GM12878 (cell line): ENCODE measurements around the gene EVC. TPM values are rescaled to one million over a fixed set of nuclear protein-coding genes. Genes with fewer than 3 reads are reported as not detected.

Source experiments
- ATAC-seq: fragments of 200-7000 bp; cut with Tn5 transposase; 3 replicates; pipeline ENCODE4 v1.9.1; 2020; ENCODE audit warnings: mild to moderate bottlenecking, moderate library complexity
- BruUV-seq: library from RNA; stranded (reverse); fragments of 400-500 nt; replicated peaks from 2 replicates; lab custom pipeline; 2021; lab: Mats Ljungman, UMichigan
- CTCF ChIA-PET: fragments of 300-600 bp; sonication (Branson Sonifier 250); formaldehyde crosslinking; extraction: SDS; loops from one replicate; lab custom pipeline; 2021; ENCODE audit warnings: inconsistent platforms; lab: Yijun Ruan, JAX
- POLR2A ChIA-PET: fragments of 350-600 bp; formaldehyde crosslinking; extraction: SDS; loops from one replicate; lab custom pipeline; 2021; ENCODE audit warnings: inconsistent platforms; lab: Charles Lee
- RAD21 ChIA-PET: fragments of 300-600 bp; sonication (Branson Sonifier 250); formaldehyde crosslinking; loops from one replicate; lab custom pipeline; 2023; ENCODE audit warnings: antibody characterized with exemption; ENCODE audit not compliant: unreplicated experiment; lab: Charles Lee
- SMC1A ChIA-PET: fragments of 300-600 bp; sonication (Branson Sonifier 250); formaldehyde crosslinking; loops from one replicate; lab custom pipeline; 2023; ENCODE audit not compliant: unreplicated experiment, uncharacterized antibody; lab: Charles Lee
- DNase-seq: peaks from one replicate; pipeline ENCODE4 v3.0.0-alpha.2; 2011; ENCODE audit warnings: low read depth, low spot score
- FAIRE-seq: peaks from 3 replicates; lab custom pipeline; 2011; peaks lifted over from hg19 to GRCh38; lab: Jason Lieb, UNC
- H2AFZ ChIP-seq: 2 replicates; pipeline ENCODE4 v1.6.0; 2011; ENCODE audit warnings: low read depth, low read length, control low read depth; ENCODE audit not compliant: control insufficient read depth
- H3K27ac ChIP-seq: 2 replicates; pipeline ENCODE4 v1.5.1; 2011; ENCODE audit warnings: control low read depth; ENCODE audit not compliant: control insufficient read depth, insufficient read depth
- H3K27me3 ChIP-seq, 2 experiments: replicated peaks in 1 of 2; 2 replicates each; pipeline versions ENCODE4 v1.6.0 to v1.6.1; 2011; ENCODE audit warnings: low read length in 1 of 2; ENCODE audit not compliant: control insufficient read depth in 2 of 2, insufficient read depth in 2 of 2
- H3K36me3 ChIP-seq, 2 experiments: 2 replicates each; pipeline ENCODE4 v1.5.1; 2011; ENCODE audit warnings: low read length in 1 of 2; ENCODE audit not compliant: control insufficient read depth in 2 of 2, insufficient read depth in 2 of 2
- H3K4me1 ChIP-seq: 2 replicates; pipeline ENCODE4 v1.6.1; 2011; ENCODE audit warnings: mild to moderate bottlenecking, low read length, moderate library complexity, mixed read lengths; ENCODE audit not compliant: control insufficient read depth, insufficient read depth
- H3K4me2 ChIP-seq: 2 replicates; pipeline ENCODE4 v1.6.0; 2011; ENCODE audit warnings: control low read depth; ENCODE audit not compliant: control insufficient read depth, insufficient read depth
- H3K4me3 ChIP-seq: fragments of 200-600 bp; sonication (generic); 2 replicates; pipeline ENCODE4 v1.5.1; 2016
- H3K79me2 ChIP-seq: 2 replicates; pipeline ENCODE4 v1.6.0; 2011; ENCODE audit warnings: low read length; ENCODE audit not compliant: control insufficient read depth, insufficient read depth
- H3K9ac ChIP-seq: 2 replicates; pipeline ENCODE4 v1.8.0; 2011; ENCODE audit warnings: low read length, control low read depth, mixed read lengths; ENCODE audit not compliant: control insufficient read depth, insufficient read depth
- H3K9me3 ChIP-seq: replicated peaks from 3 replicates; pipeline ENCODE4 v1.5.1; 2011; ENCODE audit warnings: mild to moderate bottlenecking, low read length; ENCODE audit not compliant: control insufficient read depth, insufficient read depth
- H4K20me1 ChIP-seq: 2 replicates; pipeline ENCODE4 v1.6.0; 2011; ENCODE audit not compliant: control insufficient read depth, insufficient read depth
- CHD2 ChIP-seq: IDR thresholded peaks from 2 replicates; pipeline ENCODE4 v1.6.1; 2011; ENCODE audit warnings: low read depth, low read length, improper control_type of control experiment, borderline replicate concordance
- E2F4 ChIP-seq: IDR thresholded peaks from 2 replicates; pipeline ENCODE4 v1.6.1; 2012; ENCODE audit warnings: low read depth, low read length, improper control_type of control experiment
- E2F8 ChIP-seq: fragments of 450-650 bp; IDR thresholded peaks from 2 replicates; pipeline ENCODE4 v1.6.1; 2018; ENCODE audit warnings: mild to moderate bottlenecking, low read depth, moderate library complexity; ENCODE audit not compliant: partially characterized antibody
- HCFC1 ChIP-seq: fragments of 150-350 bp; IDR thresholded peaks from 2 replicates; pipeline ENCODE4 v1.6.1; 2014; ENCODE audit warnings: low read length
- NFYA ChIP-seq: IDR thresholded peaks from 2 replicates; pipeline ENCODE4 v1.6.1; 2011; ENCODE audit warnings: low read depth, mild to moderate bottlenecking, low read length, improper control_type of control experiment, borderline replicate concordance
- NFYB ChIP-seq: IDR thresholded peaks from 2 replicates; pipeline ENCODE4 v1.6.1; 2011; ENCODE audit warnings: low read depth, mild to moderate bottlenecking, low read length, improper control_type of control experiment, moderate library complexity; ENCODE audit not compliant: insufficient read depth
- NRF1 ChIP-seq: conservative IDR thresholded peaks from 2 replicates; pipeline ENCODE4 v1.6.1; 2011; ENCODE audit warnings: mild to moderate bottlenecking, low read depth, low read length, improper control_type of control experiment
- POLR2AphosphoS5 ChIP-seq: IDR thresholded peaks from 2 replicates; pipeline ENCODE4 v1.6.1; 2011; ENCODE audit warnings: mild to moderate bottlenecking, low read length, inconsistent platforms
- RAD21 ChIP-seq: IDR thresholded peaks from 2 replicates; pipeline ENCODE4 v1.6.1; 2011; ENCODE audit warnings: mild to moderate bottlenecking, low read depth, low read length, moderate library complexity; ENCODE audit not compliant: insufficient read depth
- SMAD5 ChIP-seq: IDR thresholded peaks from 2 replicates; pipeline ENCODE4 v1.6.1; 2016; ENCODE audit warnings: antibody characterized with exemption, low read depth
- SP1 ChIP-seq: IDR thresholded peaks from one replicate; pipeline ENCODE4 v1.6.1; 2011; ENCODE audit warnings: low read depth, low read length
- SPI1 ChIP-seq: IDR thresholded peaks from 2 replicates; pipeline ENCODE4 v1.6.1; 2011; ENCODE audit warnings: low read depth, mild to moderate bottlenecking, low read length, moderate library complexity, borderline replicate concordance; ENCODE audit not compliant: insufficient read depth
- STAT3 ChIP-seq: IDR thresholded peaks from 2 replicates; pipeline ENCODE4 v1.6.1; 2011; ENCODE audit warnings: low read depth, low read length, improper control_type of control experiment
- TAF1 ChIP-seq: IDR thresholded peaks from 2 replicates; pipeline ENCODE4 v1.6.1; 2011; ENCODE audit warnings: mild to moderate bottlenecking, low read depth, low read length, borderline replicate concordance
- TCF12 ChIP-seq: IDR thresholded peaks from 2 replicates; pipeline ENCODE4 v1.6.1; 2011; ENCODE audit warnings: low read depth, mild to moderate bottlenecking, low read length
- TCF3 ChIP-seq: IDR thresholded peaks from 2 replicates; pipeline ENCODE4 v1.6.1; 2012; ENCODE audit warnings: low read depth, mild to moderate bottlenecking, low read length, borderline replicate concordance; ENCODE audit not compliant: insufficient read depth
- ZNF217 ChIP-seq: fragments of 450-650 bp; IDR thresholded peaks from 2 replicates; pipeline ENCODE4 v1.6.1; 2017; ENCODE audit warnings: antibody characterized with exemption, mild to moderate bottlenecking
- ZNF622 ChIP-seq: fragments of 450-650 bp; IDR thresholded peaks from 2 replicates; pipeline ENCODE4 v1.6.1; 2017; ENCODE audit warnings: mild to moderate bottlenecking, inconsistent platforms
- WGBS: methylation state at CpG from one replicate; pipeline ENCODE4 v1.1.6; 2016; ENCODE audit warnings: low lambda C conversion rate; ENCODE audit not compliant: insufficient replicate concordance, insufficient coverage; ENCODE audit errors: missing lambda C conversion rate; 5-methylcytosine and 5-hydroxymethylcytosine counted together
- in situ Hi-C: fragments of 300-500 bp; cut with MboI; formaldehyde crosslinking; loops from 9 replicates; pipeline ENCODE4 v1.14.3; 2018; ENCODE audit warnings: mixed read lengths
- intact Hi-C: fragments of 100-400 bp; cut with micrococcal nuclease; formaldehyde crosslinking; loops from one replicate; pipeline ENCODE4 v1.14.2; 2022; ENCODE audit not compliant: unreplicated experiment
- polyA plus RNA-seq, 11 experiments: library from polyadenylated mRNA; depleted of rRNA in 4 of 11; unstranded in 6 of 11; stranded (reverse) in 5 of 11; fragments of >200 nt; fragmentation: Nextera tagmentation in 4 of 11; fragmentation: Illumina TruSeq in 1 of 11; extraction: Ambion mirVana in 4 of 11; extraction: Trizol in 1 of 11; gene quantifications; 1 replicate in 1 of 11; 2 replicates in 10 of 11; pipeline versions ENCODE4 v1.2.1 to v1.2.3, GENCODE V29; 2011 to 2016; ENCODE audit warnings: inconsistent platforms in 2 of 11, missing spikeins in 2 of 11, low read depth in 1 of 11
- total RNA-seq, 4 experiments: library from RNA; depleted of rRNA in 3 of 4; stranded (reverse); fragments of >200 nt in 3 of 4; fragmentation: Illumina TruSeq in 1 of 4; extraction: Trizol in 1 of 4; gene quantifications; 2 replicates each; pipeline versions ENCODE4 v1.2.1 to v1.2.3, GENCODE V29; 2013 to 2021
- TF ChIP-seq, protein P1 (sequence below): IDR thresholded peaks from 2 replicates; pipeline ENCODE4 v1.6.1; 2011; ENCODE audit warnings: borderline replicate concordance, low read depth, mild to moderate bottlenecking, moderate library complexity, mixed read lengths, low read length; ENCODE audit not compliant: insufficient read depth; ENCODE audit errors: extremely low read length

EVC gene
- total and polyA plus RNA-seq, 10 of the 15 experiments (the other 5 are each of a cell fraction or from before 2014, with no cell fraction given), result 0.87 to 55.9 (median 15.6) TPM

DNA sequence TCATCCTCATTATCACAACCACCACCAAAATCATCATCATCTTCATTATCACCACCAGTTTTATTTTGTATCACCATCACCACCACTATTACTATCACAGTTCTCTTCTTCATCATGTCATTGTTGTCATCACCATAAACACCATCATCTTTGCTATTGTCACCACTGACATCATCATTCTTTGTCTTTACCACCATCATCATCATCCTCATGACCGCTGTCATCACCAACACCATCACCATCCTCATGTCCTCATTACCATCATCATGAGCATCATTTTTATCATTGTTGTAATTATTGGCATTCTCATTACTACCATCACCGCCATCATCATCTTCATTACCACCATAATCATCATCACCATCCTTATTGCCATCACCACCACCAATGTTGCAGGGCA lies 31.4 kb downstream of the EVC start:
- Histone ChIP-seq H2AFZ (no peak overlapping the region), H3K9me3 (no peaks in the 10 kb centered on the region; the same call in 1 of the 3 replicates), H3K36me3 (peaks cover 1 to 5% of the 10 kb centered on the region in 2 experiments; a peak in 2 of 4 replicates), H3K4me1 (no peaks in the 10 kb centered on the region), H4K20me1 (no peaks in the 10 kb centered on the region), H3K27ac (no peak overlapping the region), H3K27me3 (no peaks in the 10 kb centered on the region), H3K79me2 (no peaks in the 10 kb centered on the region), H3K4me2 (no peak overlapping the region), H3K4me3 (no peak overlapping the region), H3K9ac (no peak overlapping the region)
- intact Hi-C loops (no loop called here), in situ Hi-C loops (no loop called here)
- BruUV-seq, result no TSS peak
- FAIRE-seq (no peak), ATAC-seq (no peak), DNase-seq (no peak)
- ChIA-PET SMC1A (no interaction called here), RAD21 (no interaction called here), CTCF (no interaction called here), POLR2A (no interaction called here)
- 44% methylated on average over 2 of the region's 2 CpGs for WGBS
- TF ChIP-seq, protein P1, sequence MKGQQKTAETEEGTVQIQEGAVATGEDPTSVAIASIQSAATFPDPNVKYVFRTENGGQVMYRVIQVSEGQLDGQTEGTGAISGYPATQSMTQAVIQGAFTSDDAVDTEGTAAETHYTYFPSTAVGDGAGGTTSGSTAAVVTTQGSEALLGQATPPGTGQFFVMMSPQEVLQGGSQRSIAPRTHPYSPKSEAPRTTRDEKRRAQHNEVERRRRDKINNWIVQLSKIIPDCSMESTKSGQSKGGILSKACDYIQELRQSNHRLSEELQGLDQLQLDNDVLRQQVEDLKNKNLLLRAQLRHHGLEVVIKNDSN, result no peak
- TF ChIP-seq SMAD5 (no peak), SPI1 (no peak), NRF1 (no peak), TAF1 (no peak), RAD21 (no peak), NFYB (no peak), E2F8 (no peak), CHD2 (no peak), STAT3 (no peak), ZNF217 (no peak), E2F4 (no peak), ZNF622 (no peak), HCFC1 (no peak), TCF12 (no peak), SP1 (no peak), TCF3 (no peak), NFYA (no peak), POLR2AphosphoS5 (no peak)
